PC-9 (cell line): ENCODE data around the gene CMSS1. TPM values are rescaled to one million over a fixed set of nuclear protein-coding genes. Genes with fewer than 3 reads are reported as not detected.

ENCODE experiments used
- BruUV-seq: library from RNA; stranded (reverse); fragments of 400-500 nt; replicated peaks from 2 replicates; lab custom pipeline; 2021; lab: Mats Ljungman, UMichigan
- CTCF ChIA-PET: fragments of 300-600 bp; sonication (Branson Sonifier 250); formaldehyde crosslinking; loops from one replicate; lab custom pipeline; 2022; ENCODE audit warnings: antibody characterized with exemption; lab: Charles Lee
- POLR2A ChIA-PET: fragments of 300-600 bp; sonication (Branson Sonifier 250); formaldehyde crosslinking; loops from one replicate; lab custom pipeline; 2022; ENCODE audit warnings: antibody characterized with exemption; ENCODE audit not compliant: unreplicated experiment; lab: Charles Lee
- DNase-seq, 2 experiments: peaks; one replicate each; pipeline versions ENCODE4 v3.0.0 to v3.0.0-alpha.2; 2015 to 2022; ENCODE audit warnings: mixed read lengths in 1 of 2
- H2AFZ ChIP-seq: fragments of 200-600 bp; sonication (generic); 2 replicates; pipeline ENCODE4 v1.8.1; 2017; ENCODE audit warnings: antibody characterized with exemption
- H3F3A ChIP-seq: fragments of 200-600 bp; sonication (generic); 2 replicates; pipeline ENCODE4 v1.8.1; 2017; ENCODE audit warnings: antibody characterized with exemption, mild to moderate bottlenecking, low read depth; ENCODE audit not compliant: insufficient read depth
- H3K27ac ChIP-seq: fragments of 200-600 bp; sonication (generic); 2 replicates; pipeline ENCODE4 v1.6.1; 2016; ENCODE audit warnings: mixed run types
- H3K27me3 ChIP-seq: fragments of 200-600 bp; sonication (generic); 2 replicates; pipeline ENCODE4 v1.6.1; 2016; ENCODE audit warnings: low read depth, mixed run types; ENCODE audit not compliant: insufficient read depth
- H3K36me3 ChIP-seq: fragments of 200-600 bp; sonication (generic); 2 replicates; pipeline ENCODE4 v1.6.1; 2016; ENCODE audit warnings: low read depth, mixed run types
- H3K4me1 ChIP-seq: fragments of 200-600 bp; sonication (generic); replicated peaks from 2 replicates; pipeline ENCODE4 v1.6.1; 2016; ENCODE audit warnings: mixed run types; ENCODE audit not compliant: insufficient read depth
- H3K4me2 ChIP-seq: fragments of 200-600 bp; sonication (generic); 2 replicates; pipeline ENCODE4 v1.6.1; 2017; ENCODE audit warnings: mixed run types
- H3K4me3 ChIP-seq: fragments of 200-600 bp; sonication (generic); 2 replicates; pipeline ENCODE4 v1.6.1; 2016; ENCODE audit warnings: mixed run types
- H3K79me2 ChIP-seq: fragments of 200-600 bp; sonication (generic); 2 replicates; pipeline ENCODE4 v1.6.1; 2017; ENCODE audit warnings: low read depth, mixed run types
- H3K9me2 ChIP-seq: fragments of 200-600 bp; sonication (generic); 2 replicates; pipeline ENCODE4 v1.8.1; 2017; ENCODE audit warnings: mild to moderate bottlenecking; ENCODE audit not compliant: insufficient read depth
- H3K9me3 ChIP-seq: fragments of 200-600 bp; sonication (generic); 2 replicates; pipeline ENCODE4 v1.8.1; 2016; ENCODE audit warnings: low read depth; ENCODE audit not compliant: insufficient read depth
- H4K20me1 ChIP-seq: fragments of 200-600 bp; sonication (generic); 2 replicates; pipeline ENCODE4 v1.8.1; 2017; ENCODE audit not compliant: insufficient read depth
- EZH2 ChIP-seq: fragments of 200-600 bp; sonication (generic); IDR thresholded peaks from 2 replicates; pipeline ENCODE4 v1.8.0; 2017; ENCODE audit warnings: antibody characterized with exemption, low read depth
- intact Hi-C: fragments of 100-400 bp; cut with micrococcal nuclease; formaldehyde crosslinking; loops from one replicate; pipeline ENCODE4 v1.10.0; 2022; ENCODE audit not compliant: unreplicated experiment
- total RNA-seq: library from RNA; stranded (reverse); gene quantifications from 2 replicates; pipeline ENCODE4 v1.2.3, GENCODE V29; 2021
- TF ChIP-seq, protein P1 (sequence below): fragments of 200-600 bp; sonication (generic); conservative IDR thresholded peaks from 2 replicates; pipeline ENCODE4 v1.6.1; 2017; ENCODE audit warnings: mixed run types, antibody characterized with exemption, mild to moderate bottlenecking, moderate library complexity

The CMSS1 gene
- total RNA-seq, 1 experiment from 2014 or later: 98.9 TPM

GRCh38 chr3:99933971-99934750 is 116.5 kb downstream of the CMSS1 start:
- Histone ChIP-seq H3K36me3 (no peaks in the 10 kb centered on the region), H3K9me2 (no peaks in the 10 kb centered on the region), H3K27me3 (no peaks in the 10 kb centered on the region), H2AFZ (no peak overlapping the region), H3K4me3 (no peak overlapping the region), H3K4me2 (no peak overlapping the region), H4K20me1 (no peaks in the 10 kb centered on the region), H3K4me1 (no peaks in the 10 kb centered on the region; the same call in 1 of the 2 replicates), H3K9me3 (no peaks in the 10 kb centered on the region), H3K27ac (no peak overlapping the region), H3K79me2 (no peaks in the 10 kb centered on the region), H3F3A (no peaks in the 10 kb centered on the region)
- intact Hi-C loops: no loop called here
- DNase-seq: no peak
- no TSS peak for BruUV-seq
- ChIA-PET CTCF (no interaction called here), POLR2A (no interaction called here)
- TF ChIP-seq, protein P1, sequence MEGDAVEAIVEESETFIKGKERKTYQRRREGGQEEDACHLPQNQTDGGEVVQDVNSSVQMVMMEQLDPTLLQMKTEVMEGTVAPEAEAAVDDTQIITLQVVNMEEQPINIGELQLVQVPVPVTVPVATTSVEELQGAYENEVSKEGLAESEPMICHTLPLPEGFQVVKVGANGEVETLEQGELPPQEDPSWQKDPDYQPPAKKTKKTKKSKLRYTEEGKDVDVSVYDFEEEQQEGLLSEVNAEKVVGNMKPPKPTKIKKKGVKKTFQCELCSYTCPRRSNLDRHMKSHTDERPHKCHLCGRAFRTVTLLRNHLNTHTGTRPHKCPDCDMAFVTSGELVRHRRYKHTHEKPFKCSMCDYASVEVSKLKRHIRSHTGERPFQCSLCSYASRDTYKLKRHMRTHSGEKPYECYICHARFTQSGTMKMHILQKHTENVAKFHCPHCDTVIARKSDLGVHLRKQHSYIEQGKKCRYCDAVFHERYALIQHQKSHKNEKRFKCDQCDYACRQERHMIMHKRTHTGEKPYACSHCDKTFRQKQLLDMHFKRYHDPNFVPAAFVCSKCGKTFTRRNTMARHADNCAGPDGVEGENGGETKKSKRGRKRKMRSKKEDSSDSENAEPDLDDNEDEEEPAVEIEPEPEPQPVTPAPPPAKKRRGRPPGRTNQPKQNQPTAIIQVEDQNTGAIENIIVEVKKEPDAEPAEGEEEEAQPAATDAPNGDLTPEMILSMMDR: no peak
- TF ChIP-seq EZH2: no peak

GRCh38 chr3:99934975-99935797 is 117.5 kb downstream of the CMSS1 start:
- Histone ChIP-seq H3K9me3 (no peaks in the 10 kb centered on the region), H3K36me3 (no peaks in the 10 kb centered on the region), H3K27me3 (no peaks in the 10 kb centered on the region), H3F3A (no peaks in the 10 kb centered on the region), H3K9me2 (no peaks in the 10 kb centered on the region), H3K4me3 (no peak overlapping the region), H2AFZ (no peak overlapping the region), H3K4me1 (peaks cover 3% of the 10 kb centered on the region), H3K4me2 (no peak overlapping the region), H3K27ac (no peak overlapping the region), H4K20me1 (no peaks in the 10 kb centered on the region), H3K79me2 (no peaks in the 10 kb centered on the region)
- no peak for DNase-seq
- CTCF ChIA-PET: no interaction called here
- TF ChIP-seq, protein P1: no peak
- no peak for TF ChIP-seq EZH2
- intact Hi-C loops: no loop called here
- POLR2A ChIA-PET: no interaction called here
- no TSS peak for BruUV-seq

DNA sequence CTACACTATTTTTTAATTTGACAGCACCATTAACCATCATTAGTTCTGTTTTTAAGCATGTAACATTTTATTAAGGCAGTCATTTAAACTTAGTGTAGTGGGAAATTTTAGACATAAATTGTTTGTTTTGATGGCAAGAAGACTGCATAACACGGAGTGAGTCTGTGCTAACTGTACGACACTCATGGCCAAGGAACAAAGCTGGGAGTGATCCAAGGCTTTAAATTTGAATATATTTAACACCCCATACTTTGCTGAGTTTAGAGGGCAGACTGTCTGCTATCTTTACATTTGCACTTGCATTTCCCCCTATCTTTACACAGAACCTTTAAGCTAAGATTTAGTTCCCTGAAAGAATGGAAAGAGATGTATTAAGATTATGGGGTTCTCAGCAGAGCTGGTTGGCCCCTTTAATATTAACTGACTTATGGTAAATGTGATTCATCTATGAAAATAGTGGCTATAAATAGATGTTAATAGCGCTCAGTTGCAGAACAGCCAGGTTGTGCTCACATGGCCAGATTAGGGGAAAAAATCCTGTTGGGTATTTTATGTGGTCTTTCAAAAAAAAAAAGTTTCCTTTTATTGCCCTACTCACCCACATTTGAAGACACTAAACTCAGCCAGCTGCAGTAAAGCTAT is 120.7 kb downstream of the CMSS1 start:
- no TSS peak for BruUV-seq
- Histone ChIP-seq H3K9me3 (no peaks in the 10 kb centered on the region), H3K27ac (no peak overlapping the region), H3K79me2 (no peaks in the 10 kb centered on the region), H3F3A (no peaks in the 10 kb centered on the region), H4K20me1 (no peaks in the 10 kb centered on the region), H3K4me1 (peaks cover 20% of the 10 kb centered on the region), H3K9me2 (no peaks in the 10 kb centered on the region), H3K4me2 (no peak overlapping the region), H2AFZ (no peak overlapping the region), H3K27me3 (no peaks in the 10 kb centered on the region), H3K4me3 (no peak overlapping the region), H3K36me3 (no peaks in the 10 kb centered on the region; the same call in 1 of the 2 replicates)
- ChIA-PET CTCF (no interaction called here), POLR2A (interaction anchor here (0.6 kb wide), 1 partner anchor 9 kb away, joined by 4 read pairs; no protein-coding TSS in a partner anchor)
- TF ChIP-seq, protein P1: no peak
- TF ChIP-seq EZH2: no peak
- intact Hi-C loops: no loop called here
- DNase-seq: no peak
